Hematopoietic multipotent progenitor cell treated with erythropoietin and hydrocortisone succinate and interleukin-3 and kit ligand, for 4 days (in vitro differentiated cells): ENCODE measurements around the gene CHRNG.
"Not testable (repeated sequence)": the region's sequence is repeated elsewhere in the genome, so short reads cannot be mapped to it uniquely, and the experiment has no call there.

Experiments used
- DNase-seq: peaks from one replicate; pipeline ENCODE4 v3.0.0-alpha.2; 2015

Gene CHRNG

GRCh38 chr2:232545511-232546375 lies 6.3 kb downstream of the CHRNG start:
- peak; percentile 43 for DNase-seq

- no peak for DNase-seq
These were observed 8.5 kb downstream of the CHRNG start for GRCh38 chr2:232547991-232548390.

GRCh38 chr2:232549655-232550353 lies 10.3 kb downstream of the CHRNG start:
- DNase-seq: no peak

- DNase-seq: peak; percentile 97
These were observed 11.1 kb downstream of the CHRNG start, which contains the start of the genes EIF4E2 and TIGD1 for GRCh38 chr2:232550354-232551249. EIF4E2 (plus strand) TSS chr2:232550689; CDS start chr2:232550725, 36 bp downstream. TIGD1 (minus strand) TSS chr2:232550557; CDS start chr2:232549882, 675 bp downstream.

GRCh38 chr2:232551250-232551638 lies 11.8 kb downstream of the CHRNG start:
- peak; percentile 44 for DNase-seq

GRCh38 chr2:232551776-232552175 lies 12.3 kb downstream of the CHRNG start:
- DNase-seq: no peak

- no peak for DNase-seq
These were observed 16.9 kb downstream of the CHRNG start for GRCh38 chr2:232556426-232556825.

GRCh38 chr2:232562515-232563151 lies 23.1 kb downstream of the CHRNG start:
- peak; percentile 34 for DNase-seq

GRCh38 chr2:232563580-232563979 lies 24.1 kb downstream of the CHRNG start:
- DNase-seq: no peak

GRCh38 chr2:232567721-232568120 lies 28.2 kb downstream of the CHRNG start:
- DNase-seq: peak; percentile 38

GRCh38 chr2:232568161-232568560 lies 28.7 kb downstream of the CHRNG start:
- peak; percentile 82 for DNase-seq

- no peak for DNase-seq
These were observed 30.0 kb downstream of the CHRNG start for GRCh38 chr2:232569541-232569940.

- not testable (repeated sequence) for DNase-seq
These were observed 31.0 kb downstream of the CHRNG start for GRCh38 chr2:232570481-232570880.

GRCh38 chr2:232571026-232571474 lies 31.6 kb downstream of the CHRNG start:
- DNase-seq: no peak

- DNase-seq: no peak
These were observed 33.5 kb downstream of the CHRNG start for GRCh38 chr2:232573042-232573441.

- no peak for DNase-seq
These were observed 34.4 kb downstream of the CHRNG start for GRCh38 chr2:232573771-232574435.

GRCh38 chr2:232574674-232575403 lies 35.3 kb downstream of the CHRNG start:
- no peak for DNase-seq

- DNase-seq: no peak
These were observed 35.9 kb downstream of the CHRNG start for GRCh38 chr2:232575404-232575746.

- no peak for DNase-seq
These were observed 37.5 kb downstream of the CHRNG start for GRCh38 chr2:232576995-232577394.

- DNase-seq: no peak
These were observed 38.3 kb downstream of the CHRNG start for GRCh38 chr2:232577841-232578240.

- no peak for DNase-seq
These were observed 39.1 kb downstream of the CHRNG start for GRCh38 chr2:232578626-232579025.
